A549 (cell line): ENCODE results near the gene SORCS1. TPM values are rescaled to one million over a fixed set of nuclear protein-coding genes. Genes with fewer than 3 reads are reported as not detected.

Experiments used
- ATAC-seq, 2 experiments: fragments of 200-7000 bp in 1 of 2; fragments of >200 bp in 1 of 2; cut with Nextera tagmentation in 1 of 2; cut with Tn5 transposase in 1 of 2; 3 replicates each; pipeline versions ENCODE4 v1.8.0 to v1.9.1; 2018 to 2020; ENCODE audit warnings: mild to moderate bottlenecking in 1 of 2, moderate library complexity in 1 of 2
- CTCF ChIA-PET: fragments of 300-600 bp; sonication (Branson Sonifier 250); formaldehyde crosslinking; extraction: SDS; loops from one replicate; lab custom pipeline; 2021; ENCODE audit warnings: antibody characterized with exemption, inconsistent platforms; lab: Yijun Ruan, JAX
- POLR2A ChIA-PET: fragments of 350-600 bp; formaldehyde crosslinking; extraction: SDS; loops from one replicate; lab custom pipeline; 2021; ENCODE audit warnings: antibody characterized with exemption, inconsistent platforms; lab: Yijun Ruan, JAX
- DNase-seq, 2 experiments: peaks; one replicate each; pipeline versions ENCODE4 v3.0.0 to v3.0.0-alpha.2; 2011 to 2016; ENCODE audit warnings: low read depth in 1 of 2, low spot score in 1 of 2
- FAIRE-seq: peaks from 2 replicates; lab custom pipeline; 2011; peaks lifted over from hg19 to GRCh38; lab: Jason Lieb, UNC
- H3K27ac ChIP-seq, 2 experiments: fragments of >200 bp; sonication (Bioruptor Twin); formaldehyde crosslinking; 3 replicates each; pipeline ENCODE4 v1.5.1; 2016 to 2017
- H3K4me1 ChIP-seq: fragments of >200 bp; sonication (Bioruptor Twin); formaldehyde crosslinking; 3 replicates; pipeline ENCODE4 v1.6.1; 2016
- H3K4me2 ChIP-seq: fragments of >200 bp; sonication (Bioruptor Twin); formaldehyde crosslinking; 3 replicates; pipeline ENCODE4 v1.6.1; 2016
- H3K4me3 ChIP-seq: fragments of >200 bp; sonication (Bioruptor Twin); formaldehyde crosslinking; 3 replicates; pipeline ENCODE4 v1.5.1; 2016
- H3K9me3 ChIP-seq: fragments of >200 bp; sonication (Bioruptor Twin); formaldehyde crosslinking; 3 replicates; pipeline ENCODE4 v1.6.1; 2016
- EHMT2 ChIP-seq: fragments of 200-600 bp; sonication (generic); IDR thresholded peaks from 2 replicates; pipeline ENCODE4 v1.6.1; 2016; ENCODE audit warnings: antibody characterized with exemption, low read depth, mild to moderate bottlenecking, moderate library complexity
- EP300 ChIP-seq, 2 experiments: fragments of >200 bp; sonication (Bioruptor Twin); formaldehyde crosslinking; IDR thresholded peaks; 2 replicates in 1 of 2; 3 replicates in 1 of 2; pipeline ENCODE4 v1.6.1; 2016 to 2017
- FOSL2 ChIP-seq, 2 experiments: fragments of 450-650 bp in 1 of 2; fragments of >200 bp in 1 of 2; sonication (Bioruptor Twin) in 1 of 2; formaldehyde crosslinking; IDR thresholded peaks; 2 replicates each; pipeline versions ENCODE4 v1.5.0 to v1.6.1; 2016 to 2020; ENCODE audit warnings: mild to moderate bottlenecking in 1 of 2, moderate library complexity in 1 of 2
- FOXS1 ChIP-seq: fragments of 250-450 bp; sonication (Bioruptor Pico); IDR thresholded peaks from 2 replicates; pipeline ENCODE4 v1.5.0; 2020; ENCODE audit warnings: mild to moderate bottlenecking, moderate library complexity
- GATA3 ChIP-seq: IDR thresholded peaks from 2 replicates; pipeline ENCODE4 v1.6.1; 2012; ENCODE audit warnings: borderline replicate concordance
- HDAC2 ChIP-seq: fragments of 200-600 bp; sonication (generic); IDR thresholded peaks from 2 replicates; pipeline ENCODE4 v1.6.1; 2016
- HEYL ChIP-seq: fragments of 250-450 bp; sonication (Bioruptor Pico); IDR thresholded peaks from 2 replicates; pipeline ENCODE4 v1.8.0; 2021; ENCODE audit warnings: mild to moderate bottlenecking, moderate library complexity
- HOXA7 ChIP-seq: fragments of 250-450 bp; sonication (Bioruptor Pico); IDR thresholded peaks from 2 replicates; pipeline ENCODE4 v1.5.0; 2020; ENCODE audit warnings: mild to moderate bottlenecking, moderate library complexity
- KDM5A ChIP-seq: fragments of 200-600 bp; sonication (generic); IDR thresholded peaks from 2 replicates; pipeline ENCODE4 v1.6.1; 2016; ENCODE audit warnings: antibody characterized with exemption, mild to moderate bottlenecking
- MAFK ChIP-seq: fragments of 450-650 bp; IDR thresholded peaks from 2 replicates; pipeline ENCODE4 v1.6.1; 2014; ENCODE audit not compliant: partially characterized antibody
- MAZ ChIP-seq: fragments of 150-350 bp; IDR thresholded peaks from 2 replicates; pipeline ENCODE4 v1.6.1; 2014; ENCODE audit warnings: antibody characterized with exemption, low read depth, low read length, borderline replicate concordance
- NPAS2 ChIP-seq: fragments of 250-450 bp; sonication (Bioruptor Pico); IDR thresholded peaks from 2 replicates; pipeline ENCODE4 v1.8.0; 2022; ENCODE audit warnings: mild to moderate bottlenecking, moderate library complexity, borderline replicate concordance
- NR3C1 ChIP-seq: fragments of >200 bp; sonication (Bioruptor Twin); formaldehyde crosslinking; IDR thresholded peaks from 3 replicates; pipeline ENCODE4 v1.6.1; 2017
- RCOR1 ChIP-seq: fragments of 150-350 bp; IDR thresholded peaks from 2 replicates; pipeline ENCODE4 v1.6.1; 2014; ENCODE audit warnings: antibody characterized with exemption, low read length, low read depth
- SMC3 ChIP-seq: fragments of >200 bp; sonication (Bioruptor Twin); formaldehyde crosslinking; IDR thresholded peaks from 3 replicates; pipeline ENCODE4 v1.6.1; 2018; ENCODE audit warnings: inconsistent platforms
- TFCP2L1 ChIP-seq: fragments of 250-450 bp; sonication (Bioruptor Pico); IDR thresholded peaks from 2 replicates; pipeline ENCODE4 v1.5.0; 2021; ENCODE audit warnings: mild to moderate bottlenecking
- ZFP36 ChIP-seq: fragments of 450-650 bp; IDR thresholded peaks from 2 replicates; pipeline ENCODE4 v1.6.1; 2014; ENCODE audit warnings: borderline replicate concordance; ENCODE audit not compliant: partially characterized antibody
- WGBS: methylation state at CpG from one replicate; pipeline ENCODE4 v1.1.6; 2017; ENCODE audit errors: missing lambda C conversion rate; 5-methylcytosine and 5-hydroxymethylcytosine counted together
- polyA plus RNA-seq, 4 experiments: library from polyadenylated mRNA; depleted of rRNA in 3 of 4; stranded (reverse); fragments of >200 nt; fragmentation: RNase III in 1 of 4; extraction: RNeasy Plus Mini Kit Qiagen cat#74134 plus additional on column Dnase treatment in 1 of 4; gene quantifications; 2 replicates in 3 of 4; 3 replicates in 1 of 4; pipeline ENCODE4 v1.2.3, GENCODE V29; 2011 to 2017
- TF ChIP-seq, protein P1 (sequence below): IDR thresholded peaks from 2 replicates; pipeline ENCODE4 v1.6.1; 2012
- TF ChIP-seq, protein P2 (sequence below): fragments of 250-450 bp; sonication (Bioruptor Pico); IDR thresholded peaks from 2 replicates; pipeline ENCODE4 v1.5.0; 2020; ENCODE audit warnings: low read depth, mild to moderate bottlenecking, moderate library complexity
- TF ChIP-seq, protein P3 (sequence below): fragments of >200 bp; sonication (Bioruptor Twin); formaldehyde crosslinking; IDR thresholded peaks from 3 replicates; pipeline ENCODE4 v1.6.1; 2016

Gene SORCS1
- polyA plus RNA-seq, 2 of the 4 experiments (the other 2 are of a cell fraction): not detected

DNA sequence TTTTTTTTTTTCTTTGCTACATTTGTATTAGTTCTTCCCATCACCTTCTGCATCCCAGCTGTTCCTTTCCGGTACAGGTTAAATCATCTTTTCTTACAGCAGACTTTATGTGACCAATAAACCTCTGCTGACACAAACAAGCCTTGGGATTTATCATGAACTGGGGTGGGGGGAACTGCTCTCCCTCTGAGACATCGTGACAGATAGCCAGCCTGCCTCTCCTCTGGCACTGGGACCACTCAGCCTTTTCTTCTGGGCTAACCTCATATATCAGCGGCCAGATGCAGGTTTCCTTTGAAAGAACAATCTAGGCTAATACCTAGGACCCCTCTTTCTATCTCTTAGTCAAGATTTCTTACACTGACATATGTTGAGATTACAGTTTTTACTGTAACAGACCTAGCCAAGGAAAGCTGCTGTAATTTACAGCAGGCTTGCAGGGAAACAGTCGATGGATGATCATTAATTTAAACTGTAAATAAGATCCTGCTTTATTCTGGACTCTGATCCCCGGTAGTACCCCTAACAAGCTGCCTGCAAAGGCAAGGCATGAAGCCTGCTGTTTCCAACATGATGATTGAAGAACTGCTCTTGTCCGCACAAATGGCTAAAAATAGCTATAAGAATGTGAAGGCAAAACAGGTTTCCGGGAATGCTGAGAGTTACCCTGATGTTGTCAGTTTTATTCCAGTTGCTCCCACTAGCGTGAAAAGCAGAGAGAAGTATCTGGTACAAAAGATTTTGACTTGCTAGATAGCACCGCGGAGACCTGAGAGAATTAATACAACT, 338.7 kb downstream of the SORCS1 start:
- ATAC-seq (no peak), FAIRE-seq (no peak), DNase-seq (no peak)
- CTCF ChIA-PET: no interaction called here
- Histone ChIP-seq H3K4me1 (no peaks in the 10 kb centered on the region), H3K9me3 (no peaks in the 10 kb centered on the region), H3K4me3 (no peak overlapping the region), H3K27ac (no peak overlapping the region), H3K4me2 (no peak overlapping the region)
- TF ChIP-seq, protein P1, sequence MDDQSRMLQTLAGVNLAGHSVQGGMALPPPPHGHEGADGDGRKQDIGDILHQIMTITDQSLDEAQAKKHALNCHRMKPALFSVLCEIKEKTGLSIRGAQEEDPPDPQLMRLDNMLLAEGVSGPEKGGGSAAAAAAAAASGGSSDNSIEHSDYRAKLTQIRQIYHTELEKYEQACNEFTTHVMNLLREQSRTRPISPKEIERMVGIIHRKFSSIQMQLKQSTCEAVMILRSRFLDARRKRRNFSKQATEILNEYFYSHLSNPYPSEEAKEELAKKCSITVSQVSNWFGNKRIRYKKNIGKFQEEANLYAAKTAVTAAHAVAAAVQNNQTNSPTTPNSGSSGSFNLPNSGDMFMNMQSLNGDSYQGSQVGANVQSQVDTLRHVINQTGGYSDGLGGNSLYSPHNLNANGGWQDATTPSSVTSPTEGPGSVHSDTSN: no peak
- TF ChIP-seq HEYL (CRISPR knock-in tag): no peak
- no peak for TF ChIP-seq HOXA7 (CRISPR knock-in tag)
- TF ChIP-seq, protein P2, sequence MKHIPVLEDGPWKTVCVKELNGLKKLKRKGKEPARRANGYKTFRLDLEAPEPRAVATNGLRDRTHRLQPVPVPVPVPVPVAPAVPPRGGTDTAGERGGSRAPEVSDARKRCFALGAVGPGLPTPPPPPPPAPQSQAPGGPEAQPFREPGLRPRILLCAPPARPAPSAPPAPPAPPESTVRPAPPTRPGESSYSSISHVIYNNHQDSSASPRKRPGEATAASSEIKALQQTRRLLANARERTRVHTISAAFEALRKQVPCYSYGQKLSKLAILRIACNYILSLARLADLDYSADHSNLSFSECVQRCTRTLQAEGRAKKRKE (CRISPR knock-in tag): no peak
- no peak for TF ChIP-seq MAZ
- POLR2A ChIA-PET: no interaction called here
- WGBS: 4% methylated on average over 10 of the region's 10 CpGs

DNA sequence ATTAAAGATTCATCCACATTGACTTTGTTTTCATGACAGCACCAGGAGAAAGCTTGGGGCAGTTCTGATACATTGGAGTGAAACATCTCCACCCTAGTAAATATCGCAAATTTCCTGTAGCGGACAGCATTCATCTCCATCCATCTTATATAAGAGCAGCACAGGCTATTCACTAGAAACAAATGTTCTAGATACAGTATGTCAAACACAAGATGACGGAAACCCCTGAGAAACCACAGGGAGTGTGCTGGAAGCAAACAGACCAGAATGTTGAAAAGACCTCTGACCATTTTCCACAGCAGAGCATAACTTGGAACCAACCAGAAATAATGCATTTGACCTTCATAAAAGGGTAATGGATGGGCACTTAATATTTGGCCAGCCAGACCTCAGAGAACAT, 343.9 kb downstream of the SORCS1 start:
- Histone ChIP-seq H3K4me3 (no peak overlapping the region), H3K4me2 (no peak overlapping the region), H3K4me1 (no peaks in the 10 kb centered on the region), H3K27ac (no peak overlapping the region), H3K9me3 (no peaks in the 10 kb centered on the region)
- no peak for DNase-seq
- 33% methylated on average over 3 of the region's 3 CpGs for WGBS
- POLR2A ChIA-PET: no interaction called here
- no peak for FAIRE-seq
- TF ChIP-seq HEYL (CRISPR knock-in tag) (no peak), MAZ (no peak), ZFP36 (no peak), HDAC2 (no peak), EHMT2 (no peak), KDM5A (no peak), TFCP2L1 (CRISPR knock-in tag) (no peak), EP300 (IDR thresholded peaks at IDR 0.05) (no peak), HOXA7 (CRISPR knock-in tag) (no peak), FOXS1 (CRISPR knock-in tag) (no peak), GATA3 (no peak), RCOR1 (no peak), NPAS2 (CRISPR knock-in tag) (no peak), FOSL2 (IDR thresholded peaks at IDR 0.05) (no peak), FOSL2 (CRISPR knock-in tag; IDR thresholded peaks at IDR 0.05) (no peak), SMC3 (no peak), NR3C1 (no peak), MAFK (no peak)
- TF ChIP-seq, protein P1: no peak
- TF ChIP-seq, protein P2 (CRISPR knock-in tag): no peak
- TF ChIP-seq, protein P3, sequence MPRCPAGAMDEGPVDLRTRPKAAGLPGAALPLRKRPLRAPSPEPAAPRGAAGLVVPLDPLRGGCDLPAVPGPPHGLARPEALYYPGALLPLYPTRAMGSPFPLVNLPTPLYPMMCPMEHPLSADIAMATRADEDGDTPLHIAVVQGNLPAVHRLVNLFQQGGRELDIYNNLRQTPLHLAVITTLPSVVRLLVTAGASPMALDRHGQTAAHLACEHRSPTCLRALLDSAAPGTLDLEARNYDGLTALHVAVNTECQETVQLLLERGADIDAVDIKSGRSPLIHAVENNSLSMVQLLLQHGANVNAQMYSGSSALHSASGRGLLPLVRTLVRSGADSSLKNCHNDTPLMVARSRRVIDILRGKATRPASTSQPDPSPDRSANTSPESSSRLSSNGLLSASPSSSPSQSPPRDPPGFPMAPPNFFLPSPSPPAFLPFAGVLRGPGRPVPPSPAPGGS: no peak
- CTCF ChIA-PET: no interaction called here
- ATAC-seq: no peak
